ENCODE results near the gene FAM83D. TPM values are rescaled to one million over a fixed set of nuclear protein-coding genes. Genes with fewer than 3 reads are reported as not detected.

Gene FAM83D
- total and polyA plus RNA-seq, 2 of the 4 experiments (the other 2 are of a cell fraction), result 20.4 to 26.4 TPM

DNA sequence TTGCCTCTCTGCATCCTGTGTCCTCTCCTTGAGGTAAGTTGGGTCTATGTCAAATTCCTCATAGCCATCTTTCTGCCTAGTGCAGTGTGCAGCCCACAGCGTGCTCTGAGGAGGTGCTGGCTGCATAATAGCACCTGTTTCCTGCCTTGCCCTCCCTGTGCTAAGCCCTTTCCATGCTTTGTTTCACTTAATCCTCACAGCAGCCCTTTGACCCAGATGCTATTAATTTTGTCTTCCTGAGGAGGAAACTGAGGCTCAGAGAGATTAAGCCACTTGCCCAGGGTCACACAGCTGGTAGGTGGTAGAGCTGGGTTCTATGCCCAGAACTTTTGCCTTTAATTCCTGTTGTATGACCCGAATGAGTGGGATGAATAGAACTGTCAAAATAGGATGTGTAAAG lies 13.5 kb downstream of the FAM83D start:
- Histone ChIP-seq H3K27me3 (ENCODE audit: control insufficient read depth, insufficient read depth, low read length) (no peaks in the 10 kb centered on the region), H3K36me3 (ENCODE audit: control insufficient read depth, insufficient read depth, low read length) (peaks cover 1% of the 10 kb centered on the region; the same call in 1 of the 2 replicates), H3K14ac (replicated peaks; ENCODE audit: low read depth, low read length) (no peak overlapping the region), H2BK15ac (ENCODE audit: low read depth, low read length) (no peak overlapping the region), H3K4me3 (ENCODE audit: insufficient read depth, low read depth, low read length) (no peak overlapping the region), H3K18ac (ENCODE audit: low read depth, low read length) (no peak overlapping the region), H2BK20ac (ENCODE audit: low read depth, low read length) (no peak overlapping the region), H3K9me1 (ENCODE audit: insufficient read depth, low read length) (peaks cover 30% of the 10 kb centered on the region), H3K4ac (ENCODE audit: low read depth, low read length) (no peak overlapping the region), H3K9ac (ENCODE audit: low read depth, low read length) (no peak overlapping the region), H2AK9ac (replicated peaks; ENCODE audit: low read depth, low read length, poor library complexity) (no peak overlapping the region), H4K20me1 (ENCODE audit: insufficient read depth, low read length) (peaks cover 6% of the 10 kb centered on the region; the same call in 1 of the 2 replicates), H3K79me1 (ENCODE audit: low read depth in 1 of 2, low read length in 2 of 2) (peaks cover 57 to 76% of the 10 kb centered on the region in 2 experiments), H2AK5ac (ENCODE audit: low read depth, low read length) (no peak overlapping the region), H2AFZ (replicated peaks; ENCODE audit: low read length, poor library complexity) (no peak overlapping the region), H3K27ac (ENCODE audit: insufficient read depth, low read length) (no peak overlapping the region), H3K4me2 (ENCODE audit: low read depth, low read length) (no peak overlapping the region), H2BK120ac (ENCODE audit: low read depth, low read length) (no peak overlapping the region), H3K4me1 (ENCODE audit: control insufficient read depth, insufficient read depth, low read length) (peaks cover 4% of the 10 kb centered on the region), H4K91ac (ENCODE audit: insufficient read depth, low read depth, low read length) (no peak overlapping the region), H3K23ac (ENCODE audit: low read depth, low read length) (no peak overlapping the region), H2BK5ac (ENCODE audit: low read depth, low read length, poor library complexity, severe bottlenecking) (no peak overlapping the region), H4K5ac (ENCODE audit: low read depth, low read length) (no peak overlapping the region), H3K56ac (ENCODE audit: extremely low read depth, insufficient read depth, low read length) (no peak overlapping the region), H4K8ac (ENCODE audit: low read depth in 2 of 2, low read length in 2 of 2) (no peak overlapping the region), H3K9me3 (ENCODE audit: control insufficient read depth, insufficient read depth, low read length) (no peaks in the 10 kb centered on the region)
- no TSS peak for BruUV-seq (replicated peaks)
- dilution Hi-C loops (cut with HindIII; ENCODE audit: low sequenced_read_pairs, unreplicated experiment) (no loop called here), in situ Hi-C loops (cut with MboI; ENCODE audit: low sequenced_read_pairs) (no loop called here), intact Hi-C loops (cut with micrococcal nuclease) (no loop called here)
- POLR2A ChIA-PET (ENCODE audit: unreplicated experiment), result no interaction called here
- ATAC-seq (ENCODE audit: low read depth), result no peak
- CTCF ChIA-PET, result no interaction called here
- WGBS, 2 experiments (ENCODE audit: extremely low coverage in 2 of 2, insufficient read length in 1 of 2), result 100% methylated on average over 1 of the region's 2 CpGs; no CpG with 5 or more reads in 1 of the 2 experiments
- DNase-seq, result no peak
- TF ChIP-seq, protein P1, sequence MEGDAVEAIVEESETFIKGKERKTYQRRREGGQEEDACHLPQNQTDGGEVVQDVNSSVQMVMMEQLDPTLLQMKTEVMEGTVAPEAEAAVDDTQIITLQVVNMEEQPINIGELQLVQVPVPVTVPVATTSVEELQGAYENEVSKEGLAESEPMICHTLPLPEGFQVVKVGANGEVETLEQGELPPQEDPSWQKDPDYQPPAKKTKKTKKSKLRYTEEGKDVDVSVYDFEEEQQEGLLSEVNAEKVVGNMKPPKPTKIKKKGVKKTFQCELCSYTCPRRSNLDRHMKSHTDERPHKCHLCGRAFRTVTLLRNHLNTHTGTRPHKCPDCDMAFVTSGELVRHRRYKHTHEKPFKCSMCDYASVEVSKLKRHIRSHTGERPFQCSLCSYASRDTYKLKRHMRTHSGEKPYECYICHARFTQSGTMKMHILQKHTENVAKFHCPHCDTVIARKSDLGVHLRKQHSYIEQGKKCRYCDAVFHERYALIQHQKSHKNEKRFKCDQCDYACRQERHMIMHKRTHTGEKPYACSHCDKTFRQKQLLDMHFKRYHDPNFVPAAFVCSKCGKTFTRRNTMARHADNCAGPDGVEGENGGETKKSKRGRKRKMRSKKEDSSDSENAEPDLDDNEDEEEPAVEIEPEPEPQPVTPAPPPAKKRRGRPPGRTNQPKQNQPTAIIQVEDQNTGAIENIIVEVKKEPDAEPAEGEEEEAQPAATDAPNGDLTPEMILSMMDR (conservative IDR thresholded peaks at IDR 0.05; ENCODE audit: low read depth, low read length), result no peak
- no peak for TF ChIP-seq NFE2L2 (IDR thresholded peaks at IDR 0.05; ENCODE audit: low read depth, low read length)
- TF ChIP-seq, protein P2, sequence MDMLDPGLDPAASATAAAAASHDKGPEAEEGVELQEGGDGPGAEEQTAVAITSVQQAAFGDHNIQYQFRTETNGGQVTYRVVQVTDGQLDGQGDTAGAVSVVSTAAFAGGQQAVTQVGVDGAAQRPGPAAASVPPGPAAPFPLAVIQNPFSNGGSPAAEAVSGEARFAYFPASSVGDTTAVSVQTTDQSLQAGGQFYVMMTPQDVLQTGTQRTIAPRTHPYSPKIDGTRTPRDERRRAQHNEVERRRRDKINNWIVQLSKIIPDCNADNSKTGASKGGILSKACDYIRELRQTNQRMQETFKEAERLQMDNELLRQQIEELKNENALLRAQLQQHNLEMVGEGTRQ (IDR thresholded peaks at IDR 0.05; ENCODE audit: low read depth, low read length), result no peak
- TF ChIP-seq RFX5 (IDR thresholded peaks at IDR 0.05; ENCODE audit: low read depth, low read length), result no peak
- no peak for TF ChIP-seq CEBPB (IDR thresholded peaks at IDR 0.05; ENCODE audit: low read depth, low read length)

All from IMR-90 (cell line).